ENCODE results near the gene USB1.

GRCh38 chr16:58029410-58029809 lies 28.2 kb downstream of the USB1 start:
- TF ChIP-seq CTCF (conservative IDR thresholded peaks at IDR 0.05; ENCODE audit: low read depth, low read length) (no peak), EZH2 (IDR thresholded peaks at IDR 0.05; ENCODE audit: low read length, unreplicated experiment) (no peak)
